HS-5 (cell line): Measurements from ENCODE around the gene EYA3.

ENCODE experiments used
- DNase-seq: peaks from one replicate; pipeline ENCODE4 v3.0.0-alpha.2; 2012; ENCODE audit warnings: low read depth

The EYA3 gene

GRCh38 chr1:27936370-27936769, 152.0 kb downstream of the EYA3 start:
- no peak for DNase-seq

DNA sequence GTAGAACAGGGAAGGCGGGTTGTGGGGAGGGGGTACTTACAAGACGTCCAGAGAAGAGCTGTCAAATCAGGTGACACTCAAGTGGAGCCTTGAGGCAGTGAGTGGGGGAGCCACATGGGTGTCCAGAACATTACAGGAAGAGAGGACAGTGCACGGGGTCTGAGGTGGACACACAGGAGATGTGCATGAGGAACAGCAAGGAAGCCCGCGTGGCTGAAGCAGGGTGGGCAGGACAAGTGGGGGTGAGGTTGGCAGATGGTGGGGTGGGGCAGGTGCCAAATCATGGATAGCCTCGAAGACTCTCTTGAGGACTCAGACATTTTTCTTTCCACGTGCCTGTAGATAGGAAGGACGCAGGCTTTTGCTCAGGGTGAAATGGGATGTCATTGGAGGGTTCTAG, 152.7 kb downstream of the EYA3 start:
- no peak for DNase-seq

- DNase-seq = no peak
These were observed 153.4 kb downstream of the EYA3 start, which contains the start of gene SMPDL3B for GRCh38 chr1:27934818-27935549. Gene SMPDL3B (plus strand): TSS chr1:27935000. CDS start chr1:27935184, 184 bp downstream.

DNA sequence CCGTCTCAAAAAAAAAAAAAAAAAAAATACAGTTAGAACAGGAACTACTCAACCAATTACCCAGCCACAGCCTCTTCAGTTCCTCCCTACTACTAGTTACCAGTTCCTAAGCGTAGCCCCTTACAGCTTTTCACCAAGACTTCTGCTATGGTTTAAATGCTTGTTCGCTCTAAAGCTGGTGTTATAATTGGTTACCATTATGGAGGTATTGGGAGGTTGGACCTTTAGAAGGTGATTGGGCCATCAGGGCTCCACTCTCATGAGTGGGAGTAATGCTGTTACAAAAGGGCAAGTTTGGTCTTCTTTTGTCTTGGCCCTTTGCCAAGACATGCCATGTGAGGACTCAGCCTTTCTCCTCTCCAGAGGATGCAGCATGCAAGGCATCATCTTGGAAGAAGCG, 156.7 kb downstream of the EYA3 start:
- no peak for DNase-seq

GRCh38 chr1:27931184-27931583, 157.2 kb downstream of the EYA3 start:
- DNase-seq = no peak

DNA sequence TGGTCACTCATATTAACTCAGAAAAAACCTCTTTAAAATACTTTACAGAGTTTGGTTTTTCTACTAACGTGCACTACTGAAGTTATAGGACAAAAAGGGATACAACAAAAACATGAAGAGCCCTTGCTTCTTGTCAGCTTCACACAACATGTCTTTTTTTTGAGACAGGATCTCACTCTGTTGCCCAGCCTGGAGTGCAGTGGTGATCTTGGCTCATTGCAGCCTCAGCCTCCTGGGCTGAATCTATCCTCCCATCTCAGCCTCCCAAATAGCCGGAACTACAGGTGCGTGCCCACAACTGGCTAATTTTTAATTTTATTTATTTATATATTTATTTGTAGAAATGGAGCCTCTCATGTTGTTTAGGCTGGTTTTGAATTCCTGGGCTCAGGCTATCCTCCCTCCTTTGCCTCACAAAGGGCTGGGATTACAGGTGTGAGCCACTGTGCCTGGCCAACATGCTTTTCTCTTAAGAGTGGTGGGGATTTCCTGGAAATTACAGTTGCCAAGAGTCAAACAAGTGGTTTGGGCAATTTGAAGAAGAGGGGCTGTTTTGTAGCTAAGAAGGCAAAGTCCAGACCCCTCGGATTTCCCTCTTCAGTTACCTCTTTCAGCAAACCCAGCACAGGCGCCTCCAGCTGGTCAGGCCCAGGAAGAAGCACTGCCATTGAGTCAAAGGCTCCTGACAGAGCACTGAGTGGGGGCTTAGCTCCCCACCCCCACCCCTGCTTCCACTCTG, 160.0 kb downstream of the EYA3 start:
- no peak for DNase-seq

- no peak for DNase-seq
These were observed 166.1 kb downstream of the EYA3 start for GRCh38 chr1:27922272-27922671.
